OCI-LY1 (cell line): ENCODE measurements around the gene RAPGEF5.

Source experiments
- H2AFZ ChIP-seq: fragments of 200-600 bp; sonication (generic), shearing (Covaris generic); 2 replicates; pipeline ENCODE4 v1.6.0; 2014; ENCODE audit warnings: antibody characterized with exemption, mild to moderate bottlenecking, low read length
- H3F3A ChIP-seq: fragments of 200-600 bp; sonication (generic), shearing (Covaris generic); 2 replicates; pipeline ENCODE4 v1.6.0; 2014; ENCODE audit warnings: mild to moderate bottlenecking, antibody characterized with exemption, low read length, moderate library complexity; ENCODE audit not compliant: insufficient read depth
- H3K27ac ChIP-seq: fragments of 200-600 bp; sonication (generic); 2 replicates; pipeline ENCODE4 v1.5.1; 2014; ENCODE audit warnings: low read length, mixed run types, mild to moderate bottlenecking, low read depth; ENCODE audit not compliant: poor library complexity, severe bottlenecking
- H3K27me3 ChIP-seq: fragments of 200-600 bp; sonication (generic); 2 replicates; pipeline ENCODE4 v1.6.0; 2014; ENCODE audit warnings: antibody characterized with exemption, mild to moderate bottlenecking, low read length, moderate library complexity; ENCODE audit not compliant: insufficient read depth
- H3K36me3 ChIP-seq: fragments of 200-600 bp; sonication (generic); 2 replicates; pipeline ENCODE4 v1.6.1; 2014; ENCODE audit warnings: mild to moderate bottlenecking, antibody characterized with exemption, low read length, moderate library complexity, mixed read lengths; ENCODE audit not compliant: insufficient read depth
- H3K4me1 ChIP-seq: fragments of 200-600 bp; sonication (generic); 2 replicates; pipeline ENCODE4 v1.5.1; 2014; ENCODE audit warnings: mild to moderate bottlenecking, low read length, moderate library complexity; ENCODE audit not compliant: insufficient read depth, severe bottlenecking
- H3K4me2 ChIP-seq: fragments of 200-600 bp; sonication (generic), shearing (Covaris generic); 2 replicates; pipeline ENCODE4 v1.6.1; 2014; ENCODE audit warnings: low read length
- H3K4me3 ChIP-seq: fragments of 200-600 bp; sonication (generic); 2 replicates; pipeline ENCODE4 v1.5.1; 2014; ENCODE audit warnings: low read length, low read depth, mild to moderate bottlenecking, mixed read lengths; ENCODE audit not compliant: poor library complexity, severe bottlenecking
- H3K79me2 ChIP-seq: fragments of 200-600 bp; shearing (Covaris generic); 2 replicates; pipeline ENCODE4 v1.6.1; 2016; ENCODE audit warnings: mixed run types, low read length, mixed read lengths; ENCODE audit not compliant: insufficient read depth
- H3K9ac ChIP-seq: fragments of 200-600 bp; sonication (generic), shearing (Covaris generic); 2 replicates; pipeline ENCODE4 v1.6.1; 2014; ENCODE audit warnings: mild to moderate bottlenecking, low read length, mixed read lengths
- H3K9me2 ChIP-seq: fragments of 200-600 bp; sonication (generic), shearing (Covaris generic); 2 replicates; pipeline ENCODE4 v1.6.1; 2014; ENCODE audit warnings: low read depth, mild to moderate bottlenecking, low read length, mixed read lengths
- H3K9me3 ChIP-seq: fragments of 200-600 bp; shearing (Covaris generic); 2 replicates; pipeline ENCODE4 v1.6.1; 2014; ENCODE audit warnings: low read length, mixed read lengths
- H4K20me1 ChIP-seq: fragments of 200-600 bp; sonication (generic), shearing (Covaris generic); 2 replicates; pipeline ENCODE4 v1.6.0; 2016; ENCODE audit warnings: mild to moderate bottlenecking, low read length; ENCODE audit not compliant: insufficient read depth
- CTCF ChIP-seq: fragments of 200-600 bp; sonication (generic), shearing (Covaris generic); IDR thresholded peaks from 2 replicates; pipeline ENCODE4 v1.5.1; 2017; ENCODE audit warnings: mild to moderate bottlenecking, antibody characterized with exemption, low read length, moderate library complexity, mixed read lengths
- EZH2 ChIP-seq: fragments of 200-600 bp; sonication (generic), shearing (Covaris generic); IDR thresholded peaks from 2 replicates; pipeline ENCODE4 v1.8.0; 2017; ENCODE audit warnings: borderline replicate concordance, mixed run types, mild to moderate bottlenecking, antibody characterized with exemption, low read length, moderate library complexity, mixed read lengths

RAPGEF5 gene

GRCh38 chr7:22344655-22345054, 12.3 kb downstream of the RAPGEF5 start:
- no peaks in the 10 kb centered on the region for H4K20me1 ChIP-seq
- H3K27me3 ChIP-seq: no peaks in the 10 kb centered on the region
- peaks cover 55% of the 10 kb centered on the region for H3K36me3 ChIP-seq
- no peak overlapping the region for H2AFZ ChIP-seq
- H3K79me2 ChIP-seq: peaks cover 75% of the 10 kb centered on the region
- H3K4me2 ChIP-seq: no peak overlapping the region
- H3K27ac ChIP-seq: no peak overlapping the region
- peaks cover 45% of the 10 kb centered on the region for H3K4me1 ChIP-seq
- no peak overlapping the region for H3K9ac ChIP-seq
- no peak for TF ChIP-seq CTCF
- no peak for TF ChIP-seq EZH2
- no peaks in the 10 kb centered on the region for H3F3A ChIP-seq
- no peaks in the 10 kb centered on the region for H3K9me2 ChIP-seq
- H3K4me3 ChIP-seq: no peak overlapping the region
- H3K9me3 ChIP-seq: 0 out of 2 replicates have a peak, but pooled peaks cover 4% of the 10 kb centered on the region

- Histone ChIP-seq H3K9ac (no peak overlapping the region), H3K4me1 (peaks cover 50% of the 10 kb centered on the region), H3K9me3 (0 out of 2 replicates have a peak, but pooled peaks cover 4% of the 10 kb centered on the region), H3F3A (no peaks in the 10 kb centered on the region), H3K4me3 (no peak overlapping the region), H3K27me3 (no peaks in the 10 kb centered on the region), H4K20me1 (no peaks in the 10 kb centered on the region), H3K4me2 (no peak overlapping the region), H3K9me2 (no peaks in the 10 kb centered on the region), H3K36me3 (peaks cover 54% of the 10 kb centered on the region), H2AFZ (no peak overlapping the region), H3K79me2 (peaks cover 73% of the 10 kb centered on the region), H3K27ac (no peak overlapping the region)
- TF ChIP-seq EZH2 (no peak), CTCF (no peak)
Observed at GRCh38 chr7:22343612-22344011, 13.3 kb downstream of the RAPGEF5 start.

- H3K4me1 ChIP-seq: peaks cover 50% of the 10 kb centered on the region
- no peak overlapping the region for H3K9ac ChIP-seq
- no peaks in the 10 kb centered on the region for H3K27me3 ChIP-seq
- H3K27ac ChIP-seq: no peak overlapping the region
- H3K9me3 ChIP-seq: 0 out of 2 replicates have a peak, but pooled peaks cover 4% of the 10 kb centered on the region
- H3F3A ChIP-seq: no peaks in the 10 kb centered on the region
- no peaks in the 10 kb centered on the region for H3K9me2 ChIP-seq
- peaks cover 52% of the 10 kb centered on the region for H3K36me3 ChIP-seq
- TF ChIP-seq CTCF (no peak), EZH2 (no peak)
- H3K79me2 ChIP-seq: peaks cover 73% of the 10 kb centered on the region
- H2AFZ ChIP-seq: no peak overlapping the region
- no peak overlapping the region for H3K4me3 ChIP-seq
- no peak overlapping the region for H3K4me2 ChIP-seq
- no peaks in the 10 kb centered on the region for H4K20me1 ChIP-seq
Observed at GRCh38 chr7:22343071-22343470, 13.9 kb downstream of the RAPGEF5 start.
